ENCODE data around the gene IL36G.
A peak's percentile ranks its signal among the peaks of the same experiment; 100 is the strongest.
"Not testable (repeated sequence)": the region's sequence is repeated elsewhere in the genome, so short reads cannot be mapped to it uniquely, and the experiment has no call there.

The IL36G gene

DNA sequence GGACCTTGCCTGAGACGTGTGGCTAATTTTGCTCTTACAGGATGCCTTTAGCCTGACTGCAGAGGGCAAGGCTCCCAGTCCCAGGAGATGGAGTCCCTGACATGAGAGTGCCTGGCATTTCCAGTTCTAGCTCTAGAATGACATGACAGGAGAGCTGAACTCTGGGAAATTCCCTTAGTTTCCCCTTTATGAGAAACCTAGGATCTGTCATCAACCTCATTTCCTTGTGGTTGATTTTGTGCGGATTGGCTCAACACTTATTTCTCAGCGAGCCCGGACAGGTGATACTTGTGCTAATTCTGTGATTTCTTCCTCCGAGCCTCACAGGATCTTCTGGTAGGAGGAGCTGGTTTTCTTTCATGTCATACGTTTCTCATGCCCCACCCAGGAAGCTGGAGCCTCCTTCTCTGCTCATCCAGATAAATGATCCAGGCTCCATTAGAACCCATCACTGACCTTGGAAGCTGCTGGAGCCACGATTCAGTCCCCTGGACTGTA, at the start of gene IL36G:
Gene IL36G, plus strand, starts transcription at position 448 of the 498 bp plus-strand sequence. CDS start 633 bp downstream, outside the sequence.
- no peak for DNase-seq (ENCODE audit: low read depth in 2 of 2)

- no peak for DNase-seq (ENCODE audit: low read depth in 2 of 2)
Observed at GRCh38 chr2:112933261-112933660, 44.5 kb upstream of the IL36G start.

DNA sequence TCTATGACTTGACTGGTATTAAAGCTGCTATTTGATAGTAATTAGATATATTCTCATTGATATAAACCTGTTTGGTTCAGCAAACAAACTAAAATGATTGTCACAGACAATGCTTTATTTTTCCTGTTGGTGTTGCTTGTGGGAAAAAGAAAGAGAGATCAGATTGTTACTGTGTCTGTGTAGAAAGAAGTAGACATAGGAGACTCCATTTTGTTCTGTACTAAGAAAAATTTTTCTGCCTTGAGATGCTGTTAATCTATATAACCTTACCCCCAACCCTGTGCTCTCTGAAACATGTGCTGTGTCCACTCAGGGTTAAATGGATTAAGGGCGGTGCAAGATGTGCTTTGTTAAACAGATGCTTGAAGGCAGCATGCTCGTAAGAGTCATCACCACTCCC, 43.7 kb upstream of the IL36G start:
- not testable (repeated sequence) for DNase-seq (ENCODE audit: low read depth in 2 of 2)

DNA sequence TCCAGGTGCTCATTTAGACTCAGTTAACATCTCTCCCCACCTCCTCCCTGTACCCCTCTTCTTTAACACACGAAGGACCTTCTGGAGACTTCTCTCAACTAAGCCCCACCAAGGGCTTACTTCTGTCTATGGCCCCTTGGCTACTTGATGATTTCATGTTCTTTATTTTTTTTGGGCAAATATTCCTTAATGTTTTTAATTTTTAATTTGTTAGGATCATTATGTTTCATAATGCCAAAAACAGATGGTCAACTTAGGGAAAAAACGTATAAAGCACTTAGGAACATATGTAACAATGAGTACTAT, 40.9 kb upstream of the IL36G start:
- no peak for DNase-seq (ENCODE audit: low read depth in 2 of 2)

- no peak for DNase-seq (ENCODE audit: low read depth in 2 of 2)
Observed at GRCh38 chr2:112938904-112939303, 38.9 kb upstream of the IL36G start.

DNA sequence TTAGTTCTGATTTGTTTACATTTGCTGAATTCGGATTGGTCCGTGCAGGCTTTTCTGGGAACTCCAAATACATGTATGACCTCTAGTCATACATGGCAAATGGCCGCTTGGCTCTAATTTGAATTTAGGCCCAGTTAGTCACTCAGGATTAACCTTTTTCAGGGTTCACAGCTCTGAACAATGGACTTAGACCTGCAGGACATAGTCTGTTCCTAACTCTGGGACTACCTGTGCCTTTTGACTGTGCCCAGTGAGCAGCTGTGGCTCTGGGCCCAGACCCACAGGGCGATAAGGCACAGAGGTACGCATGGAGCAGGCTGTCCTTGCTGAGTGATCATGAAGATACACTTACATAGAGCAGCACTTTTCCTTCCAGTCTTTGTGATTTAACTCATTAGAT, 38.4 kb upstream of the IL36G start:
- DNase-seq (ENCODE audit: low read depth in 2 of 2), result no peak

DNA sequence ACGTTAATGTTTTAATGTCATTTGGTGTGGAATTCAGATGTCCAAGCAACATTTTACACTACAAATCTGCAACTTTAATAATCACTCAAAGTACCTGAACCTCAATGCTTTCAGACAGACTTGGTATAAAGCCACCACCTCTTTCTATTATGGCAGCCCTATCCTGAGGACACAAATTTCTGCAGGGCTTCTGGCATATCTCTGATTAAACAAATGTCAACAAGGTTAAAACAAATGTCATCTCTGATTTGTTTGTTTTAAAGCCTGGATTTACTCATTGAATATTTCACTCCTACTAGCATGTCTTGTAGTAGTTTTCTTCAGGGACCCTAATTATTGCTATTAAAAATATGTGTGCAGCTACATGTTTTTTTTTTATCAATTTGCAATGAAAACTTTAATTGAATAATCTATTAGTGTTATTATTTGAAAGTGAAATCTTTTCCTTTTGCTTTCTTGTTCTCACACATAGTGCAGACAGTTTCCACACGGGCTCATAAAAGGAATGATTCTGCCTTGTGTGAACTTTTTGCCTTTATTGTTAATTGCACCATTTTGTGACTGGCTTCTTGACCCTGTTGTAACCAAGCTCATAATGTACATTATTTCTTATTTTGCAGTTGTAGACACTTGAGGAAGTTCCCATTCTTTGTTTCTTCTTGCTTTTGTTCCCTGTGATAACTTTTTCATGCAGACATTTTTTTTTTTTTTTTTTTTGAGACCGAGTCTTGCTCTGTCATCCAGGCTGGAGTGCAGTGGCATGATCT, 36.8 kb upstream of the IL36G start:
- DNase-seq (ENCODE audit: low read depth in 2 of 2), result no peak

- DNase-seq (ENCODE audit: low read depth in 2 of 2), result peak in 1 of 2 donors; percentile 19
Observed at GRCh38 chr2:112941753-112942653, 35.8 kb upstream of the IL36G start.

GRCh38 chr2:112942654-112943002, 35.2 kb upstream of the IL36G start:
- DNase-seq (ENCODE audit: low read depth in 2 of 2), result no peak

GRCh38 chr2:112944971-112945370, 32.8 kb upstream of the IL36G start:
- DNase-seq (ENCODE audit: low read depth in 2 of 2), result no peak

DNA sequence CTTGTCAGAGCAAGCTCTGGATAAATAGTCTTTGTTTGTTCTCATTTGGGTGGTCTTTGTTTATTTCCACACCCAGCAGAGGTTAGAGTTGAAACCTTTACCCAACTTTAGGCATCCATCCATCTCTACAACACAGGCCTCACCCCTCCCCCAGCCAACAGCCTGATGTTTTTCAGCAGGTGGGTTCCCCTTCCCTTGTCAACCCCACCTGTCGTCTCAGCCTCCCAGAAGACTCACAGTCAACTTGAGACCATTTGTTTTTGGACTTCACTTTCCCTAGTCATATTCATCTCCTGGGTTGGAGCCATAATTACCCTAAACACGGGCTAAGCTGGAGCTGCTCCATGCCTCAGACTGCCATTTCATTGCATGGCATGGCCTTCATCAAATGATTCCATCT, 31.7 kb upstream of the IL36G start:
- no peak for DNase-seq (ENCODE audit: low read depth in 2 of 2)

DNA sequence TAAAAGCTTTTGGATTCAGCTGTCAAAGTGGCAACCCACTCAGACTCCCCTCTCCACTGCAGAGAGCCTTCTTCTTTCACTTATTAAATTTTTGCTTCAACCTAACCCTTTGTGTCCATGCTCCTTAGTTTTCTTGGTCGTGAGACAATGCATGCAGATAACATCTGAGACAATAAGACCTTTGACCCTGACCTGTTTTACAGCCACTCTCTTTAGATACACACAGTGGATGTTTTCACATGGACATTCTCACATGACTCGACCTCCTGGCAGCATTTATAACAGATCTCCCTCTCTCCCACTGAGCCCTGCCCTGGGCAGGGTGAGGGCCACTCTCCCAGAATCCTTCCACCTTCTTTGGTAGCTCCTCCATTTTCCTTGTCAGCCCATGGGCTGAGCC, 30.4 kb upstream of the IL36G start:
- DNase-seq (ENCODE audit: low read depth in 2 of 2), result no peak

- no peak for DNase-seq (ENCODE audit: low read depth in 2 of 2)
Observed at GRCh38 chr2:112949456-112949855, 28.4 kb upstream of the IL36G start.

GRCh38 chr2:112954364-112954763, 23.4 kb upstream of the IL36G start:
- DNase-seq (ENCODE audit: low read depth in 2 of 2), result no peak

DNA sequence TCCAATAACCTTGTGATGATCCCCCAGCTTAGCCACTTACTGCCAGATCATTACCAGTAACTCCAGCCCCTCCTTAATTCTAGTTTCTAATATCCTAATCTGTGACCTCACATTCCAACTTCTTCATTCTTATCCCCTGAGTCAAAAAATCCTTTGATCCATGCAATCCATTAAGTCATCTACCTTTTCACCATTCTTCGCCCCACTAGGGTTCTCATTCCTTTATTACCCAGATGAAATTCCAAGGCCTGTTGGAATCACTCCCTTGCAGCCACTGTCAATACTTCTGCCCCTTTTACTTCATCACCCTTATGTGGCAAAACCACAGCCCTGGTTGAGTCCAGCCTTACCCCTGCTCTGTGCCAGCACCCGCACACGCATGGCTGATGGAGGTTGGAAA, 20.3 kb upstream of the IL36G start:
- DNase-seq (ENCODE audit: low read depth in 2 of 2), result no peak

DNA sequence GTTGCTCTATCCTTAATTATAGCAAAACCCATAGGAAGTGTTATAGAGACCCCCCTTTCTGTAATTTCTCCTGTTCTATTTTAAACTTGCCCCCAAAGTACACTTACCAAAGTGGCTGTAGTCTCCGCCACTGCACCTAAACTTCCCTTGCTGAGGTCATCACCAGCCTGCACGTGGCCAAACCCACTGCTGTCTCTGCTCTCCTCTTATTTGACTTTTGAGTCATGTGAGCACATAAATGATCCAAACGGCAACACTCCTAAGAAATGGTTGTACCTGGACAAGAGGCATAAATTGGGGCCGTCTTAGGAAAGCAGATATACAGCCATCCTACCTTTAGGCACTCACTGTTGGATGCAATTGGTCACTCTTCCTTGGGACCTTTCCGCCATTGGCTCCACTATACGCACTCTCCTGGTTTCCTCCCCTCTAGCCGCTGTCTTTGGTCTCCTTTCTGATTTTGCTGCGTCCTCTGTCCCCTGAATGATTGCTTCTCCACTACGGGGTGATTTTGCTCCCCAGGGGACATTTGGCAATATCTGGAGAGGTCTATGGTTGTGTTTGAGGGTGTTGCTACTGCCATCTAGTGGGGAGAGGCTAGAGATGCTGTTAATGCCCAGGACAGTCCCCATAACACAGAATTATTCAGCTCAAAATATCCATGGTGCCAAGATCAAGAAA, 19.2 kb upstream of the IL36G start:
- DNase-seq (ENCODE audit: low read depth in 2 of 2), result peak in 1 of 2 donors; percentile 10

DNA sequence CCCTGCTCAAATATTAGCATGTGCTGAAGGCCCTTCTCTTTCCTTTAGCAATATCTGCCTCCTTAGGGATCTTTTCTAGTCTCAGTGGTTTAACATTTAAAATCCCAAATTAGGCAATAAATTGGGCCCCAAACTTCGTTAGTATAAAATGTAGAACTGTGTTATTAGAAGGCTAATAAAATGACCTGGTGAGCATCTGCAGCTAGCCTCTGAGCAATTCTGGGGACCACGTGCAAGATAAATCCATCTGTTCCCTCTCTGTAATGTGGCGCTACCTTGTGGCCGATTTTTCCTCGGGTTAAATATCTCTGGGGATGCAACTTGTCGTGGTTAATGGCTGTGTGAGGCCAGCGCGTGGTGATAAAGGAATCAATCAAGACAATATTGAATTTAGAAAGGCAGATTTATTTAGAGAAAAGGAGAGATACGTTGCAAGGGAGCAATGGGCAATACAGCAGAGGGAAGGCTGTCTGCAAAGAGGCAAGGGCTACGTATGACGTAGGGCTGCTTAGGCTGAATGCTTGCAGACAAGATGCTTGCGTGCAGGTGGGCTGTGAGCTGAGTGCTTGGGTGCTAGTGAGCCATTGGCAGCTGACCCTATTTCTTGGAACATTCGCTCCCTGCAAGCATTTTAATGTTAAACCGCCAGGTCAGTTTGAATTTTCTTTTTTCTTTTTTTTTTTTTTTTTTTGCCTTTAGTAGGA, 18.5 kb upstream of the IL36G start:
- no peak for DNase-seq (ENCODE audit: low read depth in 2 of 2)

- no peak for DNase-seq (ENCODE audit: low read depth in 2 of 2)
Observed at GRCh38 chr2:112960230-112960825, 17.5 kb upstream of the IL36G start.

DNA sequence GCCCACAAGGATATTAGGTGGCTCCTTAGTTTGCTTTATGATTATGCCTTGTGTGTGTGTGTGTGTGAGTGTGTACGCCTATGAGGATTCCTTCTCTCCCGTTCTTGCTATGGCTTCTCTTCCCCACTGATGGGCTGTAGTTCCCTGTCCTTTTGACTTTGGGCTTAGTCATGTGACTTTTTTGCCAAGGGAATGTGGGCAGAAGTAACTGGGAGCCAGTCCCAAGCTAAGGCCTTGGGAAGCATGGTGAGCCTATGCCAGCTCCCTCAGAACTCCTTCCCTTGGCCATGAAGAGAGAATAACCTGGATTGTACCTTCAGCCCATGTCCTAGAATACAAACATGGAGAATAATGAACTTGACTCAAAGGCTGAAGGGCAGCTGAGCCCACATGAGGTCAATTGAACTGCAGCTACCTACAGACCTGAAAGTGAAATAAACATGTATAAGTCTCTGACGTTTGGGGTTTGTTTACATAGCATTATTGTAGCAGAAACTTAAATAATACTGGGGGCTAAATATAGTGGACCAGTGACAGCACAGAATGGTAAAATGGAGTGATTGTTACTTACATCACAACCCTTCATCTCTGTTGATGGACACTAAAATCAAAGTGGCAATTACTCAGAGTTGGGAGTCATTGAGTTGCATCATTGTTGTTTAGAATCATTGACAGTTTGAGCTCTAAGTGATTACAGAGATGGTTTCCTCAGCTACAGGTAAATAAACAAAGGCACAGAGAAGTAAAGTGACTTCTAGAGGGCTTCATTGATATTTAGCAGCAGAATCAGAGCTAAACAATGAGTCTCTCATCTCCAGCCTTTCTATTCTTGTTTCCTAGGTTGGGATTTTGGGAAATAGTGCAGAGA, 15.3 kb upstream of the IL36G start:
- no peak for DNase-seq (ENCODE audit: low read depth in 2 of 2)

DNA sequence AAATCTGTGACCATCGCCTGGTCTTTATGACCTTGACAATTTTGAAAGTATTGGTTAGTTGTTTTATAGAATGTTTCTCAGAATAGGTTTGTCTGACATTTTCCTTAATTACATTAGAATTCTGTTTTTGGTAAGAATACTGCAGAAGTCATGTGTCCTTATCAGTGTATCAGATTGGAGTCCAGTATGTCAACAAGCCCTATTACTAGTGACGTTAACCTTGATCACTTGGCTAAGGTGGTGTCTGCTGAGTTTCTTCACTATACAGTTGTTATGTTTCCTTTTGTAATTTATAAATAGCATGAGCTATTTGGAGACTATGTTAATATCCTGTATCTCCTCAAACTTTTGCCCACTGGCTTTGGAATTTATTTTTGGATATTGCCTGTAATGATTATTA, 10.8 kb upstream of the IL36G start:
- no peak for DNase-seq (ENCODE audit: low read depth in 2 of 2)
